Activated T-helper 1 cell treated with anti-CD3 and anti-CD28 coated beads, Interleukin-12 subunit alpha, Interleukin-12 subunit beta, Interleukin-2, Interleukin-4 antibody, amounts not matched to agents 30 ng/mL and 10 ng/mL and 1 ng/mL, durations not matched to agents 14 hours and 24 hours and 36 hours (primary cell): Measurements from ENCODE around the gene DHRS11. TPM values are rescaled to one million over a fixed set of nuclear protein-coding genes. Genes with fewer than 3 reads are reported as not detected.

ENCODE experiments used
- DNase-seq: peaks from one replicate; pipeline ENCODE4 v3.0.0; 2021; ENCODE audit warnings: low spot score
- H3K27ac Mint-ChIP-seq: one replicate; pipeline ENCODE4 v1.8.0; 2021; ENCODE audit warnings: mild to moderate bottlenecking, mixed read lengths
- H3K27me3 Mint-ChIP-seq: one replicate; pipeline ENCODE4 v1.8.0; 2022; ENCODE audit warnings: mild to moderate bottlenecking, moderate library complexity, mixed read lengths; ENCODE audit not compliant: insufficient read depth
- H3K36me3 Mint-ChIP-seq: one replicate; pipeline ENCODE4 v1.8.0; 2021; ENCODE audit warnings: low read depth, mixed read lengths
- H3K4me1 Mint-ChIP-seq: one replicate; pipeline ENCODE4 v1.8.0; 2021; ENCODE audit warnings: low read depth, mixed read lengths
- H3K4me3 Mint-ChIP-seq: one replicate; pipeline ENCODE4 v1.8.0; 2021; ENCODE audit warnings: mild to moderate bottlenecking, moderate library complexity, mixed read lengths
- H3K9me3 Mint-ChIP-seq: one replicate; pipeline ENCODE4 v1.8.0; 2021; ENCODE audit warnings: mixed read lengths
- intact Hi-C: fragments of 100-400 bp; cut with micrococcal nuclease; formaldehyde crosslinking; loops from one replicate; pipeline ENCODE4 v1.15.1; 2024
- total RNA-seq: library from RNA; stranded (reverse); gene quantifications from 2 replicates; pipeline ENCODE4 v1.2.3, GENCODE V29; 2022

Gene DHRS11
- total RNA-seq, 1 donor from 2014 or later = 16.4 TPM

- no peak overlapping the region for H3K4me3 Mint-ChIP-seq
- no peak overlapping the region for H3K27ac Mint-ChIP-seq
- H3K36me3 Mint-ChIP-seq = no peaks in the 10 kb centered on the region
- no peaks in the 10 kb centered on the region for H3K9me3 Mint-ChIP-seq
- no peaks in the 10 kb centered on the region for H3K4me1 Mint-ChIP-seq
- DNase-seq = no peak
- intact Hi-C loops = no loop called here
- peaks cover 37% of the 10 kb centered on the region for H3K27me3 Mint-ChIP-seq
Measured at GRCh38 chr17:36650096-36650775, 58.6 kb downstream of the DHRS11 start.

Other genes with a start within 250 kb of the DHRS11 start
- not detected in 2 replicates for gene TBC1D3H, start 203.4 kb upstream of the DHRS11 start, total RNA-seq
- 46.2 and 50.5 TPM in 2 replicates for gene ZNHIT3, start 105.2 kb upstream of the DHRS11 start, total RNA-seq
- gene MYO19, start 57.0 kb upstream of the DHRS11 start, total RNA-seq = 159 and 165 TPM in 2 replicates
- 29.4 and 30.8 TPM in 2 replicates for gene PIGW, start 56.9 kb upstream of the DHRS11 start, total RNA-seq
- 77.1 and 80.9 TPM in 2 replicates for gene GGNBP2, start 47.0 kb upstream of the DHRS11 start, total RNA-seq
- gene MRM1, start 9.7 kb downstream of the DHRS11 start, total RNA-seq = 21.0 and 22.7 TPM in 2 replicates